ENCODE measurements around the gene TMEM254. TPM values are rescaled to one million over a fixed set of nuclear protein-coding genes. Genes with fewer than 3 reads are reported as not detected.
"Not testable (repeated sequence)": the region's sequence is repeated elsewhere in the genome, so short reads cannot be mapped to it uniquely, and the experiment has no call there.

TMEM254 gene
- total and polyA plus RNA-seq, 9 donors = 9.3 to 55.7 (median 12.0) TPM

DNA sequence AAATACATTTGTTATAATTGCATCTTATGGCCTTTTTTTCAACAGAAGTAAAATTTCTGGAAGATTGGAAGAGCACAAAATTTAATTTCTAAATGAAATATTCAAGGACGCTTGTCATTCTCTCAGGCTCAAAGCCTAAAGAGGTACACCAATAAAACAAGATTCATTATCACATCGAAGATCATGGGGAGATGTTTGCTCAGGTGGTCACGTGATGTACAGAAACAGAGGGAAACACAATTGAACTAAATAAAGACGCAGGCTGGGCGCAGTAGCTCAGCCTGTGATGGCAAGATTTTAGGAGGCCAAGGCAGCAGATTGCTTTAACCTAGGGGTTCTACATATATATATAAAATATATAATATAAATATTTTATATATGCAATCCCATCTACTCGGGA lies 37.3 kb upstream of the TMEM254 start:
- Histone ChIP-seq H3K27me3 (no peaks in the 10 kb centered on the region), H3K9me3 (no peaks in the 10 kb centered on the region), H3K36me3 (no peaks in the 10 kb centered on the region), H3K4me3 (no peak overlapping the region), H3K4me1 (ENCODE audit: insufficient read depth) (no peaks in the 10 kb centered on the region), H3K27ac (no peak overlapping the region)
- TF ChIP-seq, protein P1, sequence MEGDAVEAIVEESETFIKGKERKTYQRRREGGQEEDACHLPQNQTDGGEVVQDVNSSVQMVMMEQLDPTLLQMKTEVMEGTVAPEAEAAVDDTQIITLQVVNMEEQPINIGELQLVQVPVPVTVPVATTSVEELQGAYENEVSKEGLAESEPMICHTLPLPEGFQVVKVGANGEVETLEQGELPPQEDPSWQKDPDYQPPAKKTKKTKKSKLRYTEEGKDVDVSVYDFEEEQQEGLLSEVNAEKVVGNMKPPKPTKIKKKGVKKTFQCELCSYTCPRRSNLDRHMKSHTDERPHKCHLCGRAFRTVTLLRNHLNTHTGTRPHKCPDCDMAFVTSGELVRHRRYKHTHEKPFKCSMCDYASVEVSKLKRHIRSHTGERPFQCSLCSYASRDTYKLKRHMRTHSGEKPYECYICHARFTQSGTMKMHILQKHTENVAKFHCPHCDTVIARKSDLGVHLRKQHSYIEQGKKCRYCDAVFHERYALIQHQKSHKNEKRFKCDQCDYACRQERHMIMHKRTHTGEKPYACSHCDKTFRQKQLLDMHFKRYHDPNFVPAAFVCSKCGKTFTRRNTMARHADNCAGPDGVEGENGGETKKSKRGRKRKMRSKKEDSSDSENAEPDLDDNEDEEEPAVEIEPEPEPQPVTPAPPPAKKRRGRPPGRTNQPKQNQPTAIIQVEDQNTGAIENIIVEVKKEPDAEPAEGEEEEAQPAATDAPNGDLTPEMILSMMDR (IDR thresholded peaks at IDR 0.05) = no peak
- TF ChIP-seq EP300 (IDR thresholded peaks at IDR 0.05) (no peak), POLR2A (IDR thresholded peaks at IDR 0.05) (no peak)
- DNase-seq = no peak
- intact Hi-C loops (cut with DNase I) = no loop called here
- 93 to 95% (median 93%) methylated on average over 6 of the region's 6 CpGs for WGBS, 3 donors

DNA sequence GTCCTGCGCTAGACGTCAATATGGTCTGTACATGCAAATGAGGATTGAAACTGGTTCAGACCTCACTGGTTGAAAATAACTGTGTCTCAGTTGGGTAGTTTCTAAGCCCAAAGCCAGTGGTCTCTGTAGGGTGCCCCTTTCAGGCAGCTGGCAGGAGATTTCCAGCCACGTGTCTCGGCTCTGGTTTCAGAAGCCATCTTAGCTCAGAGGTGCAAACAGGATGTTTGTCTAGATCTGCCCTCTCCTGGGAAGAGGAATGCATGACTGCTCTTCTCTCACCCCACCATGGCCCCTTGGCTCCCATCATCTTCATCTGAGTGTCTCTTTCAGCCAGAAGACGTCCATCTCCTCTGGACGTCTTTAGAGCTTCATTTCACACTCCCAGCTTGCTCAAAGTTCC lies 33.5 kb upstream of the TMEM254 start:
- H3K4me3 ChIP-seq; intact Hi-C loops (cut with DNase I); H3K4me1 ChIP-seq (ENCODE audit: insufficient read depth); H3K27me3 ChIP-seq; DNase-seq; H3K36me3 ChIP-seq; H3K27ac ChIP-seq; H3K9me3 ChIP-seq: not testable (repeated sequence)
- WGBS, 3 donors = 64 to 74% (median 73%) methylated on average over 6 of the region's 6 CpGs

DNA sequence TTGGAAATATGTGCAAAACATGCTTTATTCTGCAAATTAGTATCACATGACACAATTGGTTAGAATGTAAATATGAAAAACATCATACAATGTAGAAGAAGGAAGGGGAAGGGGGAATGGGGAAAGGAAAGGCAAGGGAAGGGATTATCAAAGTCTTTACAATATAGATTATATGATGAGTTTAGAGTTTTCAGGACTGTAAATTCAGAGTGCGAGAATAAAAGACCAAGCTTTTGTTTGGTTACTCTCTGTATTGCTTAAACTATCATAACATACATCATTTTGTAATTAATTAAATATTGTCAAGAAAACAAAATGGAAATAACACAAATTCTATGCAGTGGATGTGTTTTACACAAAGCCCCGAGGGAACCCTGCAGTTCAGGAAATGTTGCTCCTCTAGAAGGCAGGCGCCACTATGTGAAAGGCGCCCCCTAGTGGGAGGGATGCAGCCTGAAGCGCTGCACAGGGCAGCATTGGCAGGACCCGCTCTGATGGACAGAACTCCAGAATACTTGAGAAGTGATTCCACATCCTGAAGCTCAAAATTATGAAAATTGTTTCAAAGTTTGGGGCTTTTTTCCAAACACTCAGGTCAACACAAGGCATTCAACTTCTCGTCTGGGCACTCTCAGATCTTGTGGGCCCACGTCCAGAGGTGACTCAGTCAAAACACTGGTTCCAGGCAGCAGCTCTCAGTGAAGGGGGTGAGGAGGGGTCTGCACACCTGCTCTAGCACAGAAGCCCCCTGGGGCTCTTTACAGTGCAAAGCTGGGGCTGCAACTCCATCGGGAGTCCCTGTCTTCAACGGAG lies 31.6 kb upstream of the TMEM254 start:
- DNase-seq = peak; percentile 30 to 67 (median 66)
- Histone ChIP-seq H3K27me3 (no peaks in the 10 kb centered on the region), H3K36me3 (no peaks in the 10 kb centered on the region), H3K4me3 (no peak overlapping the region), H3K4me1 (ENCODE audit: insufficient read depth) (no peaks in the 10 kb centered on the region), H3K9me3 (no peaks in the 10 kb centered on the region), H3K27ac (no peak overlapping the region)
- TF ChIP-seq POLR2A (IDR thresholded peaks at IDR 0.05) = no peak
- TF ChIP-seq, protein P1 (IDR thresholded peaks at IDR 0.05) = peak; percentile 16 to 47 (median 23)
- 31 to 33% (median 32%) methylated on average over 10 of the region's 10 CpGs for WGBS, 3 donors
- intact Hi-C loops (cut with DNase I) = no loop called here

DNA sequence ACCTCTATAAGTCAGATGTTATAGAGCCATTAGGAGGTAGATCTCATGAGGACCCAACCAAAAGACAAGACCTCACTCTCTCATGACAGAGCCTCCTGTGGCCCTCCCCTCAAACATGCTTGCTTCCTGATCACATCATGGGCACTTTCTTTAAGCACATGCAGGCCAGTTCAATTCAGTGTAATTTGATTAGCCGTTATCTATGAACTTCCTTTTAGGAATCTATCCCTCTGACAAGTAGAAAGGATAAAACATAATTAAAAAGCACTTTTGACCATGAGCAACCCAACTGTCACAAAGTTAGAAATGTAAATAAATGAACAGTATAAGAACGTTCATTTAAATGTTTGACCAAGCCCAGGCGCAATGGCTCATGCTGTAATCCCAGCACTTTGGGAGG lies 27.7 kb upstream of the TMEM254 start:
- no peaks in the 10 kb centered on the region for H3K9me3 ChIP-seq
- no peak overlapping the region for H3K27ac ChIP-seq
- 88 to 95% (median 91%) methylated on average over 3 of the region's 3 CpGs for WGBS, 3 donors
- intact Hi-C loops (cut with DNase I) = no loop called here
- no peaks in the 10 kb centered on the region for H3K27me3 ChIP-seq
- no peak for DNase-seq
- no peaks in the 10 kb centered on the region for H3K4me1 ChIP-seq (ENCODE audit: insufficient read depth)
- H3K4me3 ChIP-seq = no peak overlapping the region
- H3K36me3 ChIP-seq = no peaks in the 10 kb centered on the region
- TF ChIP-seq, protein P1 (IDR thresholded peaks at IDR 0.05) = no peak
- no peak for TF ChIP-seq POLR2A (IDR thresholded peaks at IDR 0.05)
- TF ChIP-seq EP300 (IDR thresholded peaks at IDR 0.05) = no peak

DNA sequence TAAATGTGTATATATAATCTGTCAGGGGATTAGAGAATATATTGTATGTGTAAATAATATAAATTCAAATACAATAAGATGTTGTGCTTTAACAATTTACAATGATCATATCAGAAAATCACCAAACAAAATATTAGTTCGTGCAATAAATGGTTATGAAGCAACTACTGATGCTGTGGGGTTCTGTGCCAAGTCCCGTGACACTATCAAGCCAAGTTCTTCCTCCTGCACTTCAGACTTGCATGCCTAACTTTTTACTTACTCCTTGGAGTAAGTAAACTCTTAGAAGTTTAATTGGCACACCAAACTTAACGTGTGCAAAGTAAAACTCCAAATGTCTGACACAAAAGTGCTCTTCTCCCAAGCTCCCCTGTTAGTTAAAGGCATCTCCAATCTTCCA lies 26.5 kb upstream of the TMEM254 start:
- Histone ChIP-seq H3K4me1 (ENCODE audit: insufficient read depth) (no peaks in the 10 kb centered on the region), H3K36me3 (no peaks in the 10 kb centered on the region), H3K9me3 (no peaks in the 10 kb centered on the region), H3K27ac (no peak overlapping the region), H3K4me3 (no peak overlapping the region), H3K27me3 (no peaks in the 10 kb centered on the region)
- no peak for DNase-seq
- WGBS, 3 donors = 42 to 60% (median 56%) methylated on average over 3 of the region's 3 CpGs
- intact Hi-C loops (cut with DNase I) = no loop called here
- TF ChIP-seq EP300 (IDR thresholded peaks at IDR 0.05) = no peak
- TF ChIP-seq, protein P1 (IDR thresholded peaks at IDR 0.05) = no peak
- TF ChIP-seq POLR2A (IDR thresholded peaks at IDR 0.05) = no peak
